HepG2 (cell line): ENCODE data around the gene MTIF2. TPM values are rescaled to one million over a fixed set of nuclear protein-coding genes. Genes with fewer than 3 reads are reported as not detected.

Experiments
- ARHGAP35 ChIP-seq: sonication (generic); formaldehyde crosslinking; IDR thresholded peaks from 2 replicates; pipeline ENCODE4 v1.9.0; 2022; ENCODE audit warnings: mild to moderate bottlenecking, inconsistent platforms, moderate library complexity, missing genetic modification reagents, borderline replicate concordance
- ATF7 ChIP-seq, 2 experiments: fragments of 450-650 bp in 1 of 2; sonication (generic) in 1 of 2; formaldehyde crosslinking in 1 of 2; IDR thresholded peaks; 2 replicates each; pipeline versions ENCODE4 v1.4.0 to v1.6.1; 2016 to 2020; ENCODE audit warnings: antibody characterized with exemption in 1 of 2, mild to moderate bottlenecking in 1 of 2, missing genetic modification reagents in 1 of 2
- CBX5 ChIP-seq: sonication (generic); formaldehyde crosslinking; IDR thresholded peaks from 2 replicates; pipeline ENCODE4 v1.4.0; 2020; ENCODE audit warnings: missing genetic modification reagents, borderline replicate concordance
- CEBPB ChIP-seq: IDR thresholded peaks from 2 replicates; pipeline ENCODE4 v1.6.1; 2011; ENCODE audit warnings: low read depth, low read length, improper control_type of control experiment, borderline replicate concordance
- CHCHD3 ChIP-seq: sonication (generic); formaldehyde crosslinking; IDR thresholded peaks from 2 replicates; pipeline ENCODE4 v1.8.0; 2022; ENCODE audit warnings: mild to moderate bottlenecking, missing genetic modification reagents, moderate library complexity
- ELF4 ChIP-seq: sonication (generic); formaldehyde crosslinking; IDR thresholded peaks from 2 replicates; pipeline ENCODE4 v1.5.0; 2020; ENCODE audit warnings: missing genetic modification reagents, mild to moderate bottlenecking, moderate library complexity, borderline replicate concordance
- FOXO1 ChIP-seq: sonication (generic); formaldehyde crosslinking; IDR thresholded peaks from 2 replicates; pipeline ENCODE4 v1.4.0; 2020; ENCODE audit warnings: missing genetic modification reagents
- MBD4 ChIP-seq: IDR thresholded peaks from 2 replicates; pipeline ENCODE4 v1.6.1; 2012; ENCODE audit warnings: low read length, inconsistent platforms, borderline replicate concordance
- RARA ChIP-seq: IDR thresholded peaks from 2 replicates; pipeline ENCODE4 v1.6.1; 2016; ENCODE audit warnings: missing genetic modification reagents, missing compliant biosample characterization
- RBFOX2 ChIP-seq: fragments of 200-400 bp; formaldehyde crosslinking; IDR thresholded peaks from 2 replicates; pipeline ENCODE4 v1.6.1; 2017; ENCODE audit warnings: low read depth, mild to moderate bottlenecking, low read length
- REL ChIP-seq: sonication (generic); formaldehyde crosslinking; conservative IDR thresholded peaks from 2 replicates; pipeline ENCODE4 v1.8.0; 2022; ENCODE audit warnings: mild to moderate bottlenecking, missing genetic modification reagents, moderate library complexity
- ZNF382 ChIP-seq: sonication (generic); formaldehyde crosslinking; IDR thresholded peaks from 2 replicates; pipeline ENCODE4 v1.5.0; 2020; ENCODE audit warnings: missing genetic modification reagents, mild to moderate bottlenecking, borderline replicate concordance
- ZNF644 ChIP-seq: IDR thresholded peaks from 2 replicates; pipeline ENCODE4 v1.6.1; 2016; ENCODE audit warnings: low read depth
- polyA plus RNA-seq, 8 experiments: library from polyadenylated mRNA; depleted of rRNA in 3 of 8; stranded (reverse) in 7 of 8; unstranded in 1 of 8; fragments of >200 nt; fragmentation: Illumina TruSeq in 4 of 8; extraction: Trizol in 4 of 8; gene quantifications; 2 replicates each; pipeline versions ENCODE4 v1.2.1 to v1.2.3, GENCODE V29; 2011 to 2016; ENCODE audit warnings: low read depth in 4 of 8, missing spikeins in 1 of 8, mixed read lengths in 1 of 8; ENCODE audit not compliant: insufficient read depth in 1 of 8
- total RNA-seq, 5 experiments: library from RNA; depleted of rRNA; stranded (reverse); fragments of >200 nt; fragmentation: Illumina TruSeq; extraction: Trizol; gene quantifications; 2 replicates each; pipeline ENCODE4 v1.2.3, GENCODE V29; 2016; ENCODE audit warnings: low read depth in 1 of 5
- TF ChIP-seq, protein P1 (sequence below): sonication (generic); formaldehyde crosslinking; conservative IDR thresholded peaks from 2 replicates; pipeline ENCODE4 v1.5.0; 2020; ENCODE audit warnings: missing genetic modification reagents
- TF ChIP-seq, protein P2 (sequence below): sonication (generic); formaldehyde crosslinking; IDR thresholded peaks from 2 replicates; pipeline ENCODE4 v1.8.0; 2022; ENCODE audit warnings: mild to moderate bottlenecking, missing genetic modification reagents; ENCODE audit not compliant: insufficient replicate concordance
- TF ChIP-seq, protein P3 (sequence below): sonication (generic); formaldehyde crosslinking; IDR thresholded peaks from 2 replicates; pipeline ENCODE4 v1.5.1; 2020; ENCODE audit warnings: mild to moderate bottlenecking, missing genetic modification reagents, borderline replicate concordance
- TF ChIP-seq, protein P4 (sequence below): sonication (generic); formaldehyde crosslinking; IDR thresholded peaks from 2 replicates; pipeline ENCODE4 v1.9.0; 2021; ENCODE audit warnings: missing genetic modification reagents, borderline replicate concordance

Gene MTIF2
- total and polyA plus RNA-seq, 2 of the 13 experiments (the other 11 are each of a cell fraction or from before 2014, with no cell fraction given) = 32.1 to 92.1 TPM

DNA sequence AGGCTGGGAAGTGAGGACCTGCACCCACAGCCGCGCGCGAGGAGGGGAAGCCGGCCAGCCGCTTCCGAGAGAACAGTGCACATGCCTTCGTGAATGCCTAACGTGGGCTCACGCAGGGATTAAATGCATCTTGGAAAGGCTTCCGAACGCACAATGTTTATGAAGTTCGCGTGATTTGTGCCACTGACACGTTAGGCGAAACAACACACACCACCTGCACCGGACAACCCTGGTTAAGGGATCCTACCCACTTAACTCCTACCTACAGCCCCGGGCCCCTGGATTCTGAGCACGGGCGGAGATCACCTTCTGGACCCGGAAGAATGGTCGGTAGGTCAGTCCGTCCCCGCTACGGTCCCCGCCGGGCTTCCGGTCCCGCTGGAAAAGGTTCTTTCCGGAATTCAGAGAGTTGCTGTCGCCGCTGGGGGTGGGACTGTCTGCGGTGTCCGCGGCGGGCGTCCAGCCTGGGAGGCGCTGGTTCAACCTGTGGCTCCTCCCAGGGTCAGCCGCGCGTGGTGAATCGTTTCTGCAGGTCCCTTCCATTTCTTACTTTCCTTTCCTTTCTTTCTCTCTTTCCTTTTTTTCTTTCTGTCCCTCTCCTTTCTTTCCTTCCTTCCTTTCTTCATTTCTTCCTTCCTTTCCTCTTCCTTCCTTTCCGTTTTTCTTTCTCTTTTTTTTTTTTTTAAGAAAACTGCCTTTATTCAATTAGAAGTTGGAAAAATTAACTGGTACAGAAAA is at the start of gene MTIF2 (continued):
- TF ChIP-seq MBD4 = peak; percentile 30; the same call in 1 of the 2 replicates
- peak; percentile 88 for TF ChIP-seq FOXO1
- peak; percentile 81; the same call in 1 of the 2 replicates for TF ChIP-seq ARHGAP35 (CRISPR knock-in tag)
- TF ChIP-seq, protein P1, sequence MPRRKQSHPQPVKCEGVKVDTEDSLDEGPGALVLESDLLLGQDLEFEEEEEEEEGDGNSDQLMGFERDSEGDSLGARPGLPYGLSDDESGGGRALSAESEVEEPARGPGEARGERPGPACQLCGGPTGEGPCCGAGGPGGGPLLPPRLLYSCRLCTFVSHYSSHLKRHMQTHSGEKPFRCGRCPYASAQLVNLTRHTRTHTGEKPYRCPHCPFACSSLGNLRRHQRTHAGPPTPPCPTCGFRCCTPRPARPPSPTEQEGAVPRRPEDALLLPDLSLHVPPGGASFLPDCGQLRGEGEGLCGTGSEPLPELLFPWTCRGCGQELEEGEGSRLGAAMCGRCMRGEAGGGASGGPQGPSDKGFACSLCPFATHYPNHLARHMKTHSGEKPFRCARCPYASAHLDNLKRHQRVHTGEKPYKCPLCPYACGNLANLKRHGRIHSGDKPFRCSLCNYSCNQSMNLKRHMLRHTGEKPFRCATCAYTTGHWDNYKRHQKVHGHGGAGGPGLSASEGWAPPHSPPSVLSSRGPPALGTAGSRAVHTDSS (CRISPR knock-in tag) = no peak
- no peak for TF ChIP-seq CEBPB
- no peak for TF ChIP-seq ATF7 (IDR thresholded peaks at IDR 0.05)
- 0 out of 2 replicates have a peak, but pooled peaks have one; percentile 74 for TF ChIP-seq ATF7 (CRISPR knock-in tag; IDR thresholded peaks at IDR 0.05)
- TF ChIP-seq, protein P2, sequence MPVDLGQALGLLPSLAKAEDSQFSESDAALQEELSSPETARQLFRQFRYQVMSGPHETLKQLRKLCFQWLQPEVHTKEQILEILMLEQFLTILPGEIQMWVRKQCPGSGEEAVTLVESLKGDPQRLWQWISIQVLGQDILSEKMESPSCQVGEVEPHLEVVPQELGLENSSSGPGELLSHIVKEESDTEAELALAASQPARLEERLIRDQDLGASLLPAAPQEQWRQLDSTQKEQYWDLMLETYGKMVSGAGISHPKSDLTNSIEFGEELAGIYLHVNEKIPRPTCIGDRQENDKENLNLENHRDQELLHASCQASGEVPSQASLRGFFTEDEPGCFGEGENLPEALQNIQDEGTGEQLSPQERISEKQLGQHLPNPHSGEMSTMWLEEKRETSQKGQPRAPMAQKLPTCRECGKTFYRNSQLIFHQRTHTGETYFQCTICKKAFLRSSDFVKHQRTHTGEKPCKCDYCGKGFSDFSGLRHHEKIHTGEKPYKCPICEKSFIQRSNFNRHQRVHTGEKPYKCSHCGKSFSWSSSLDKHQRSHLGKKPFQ (CRISPR knock-in tag) = peak; percentile 76
- TF ChIP-seq CBX5 = peak; percentile 97
- TF ChIP-seq RARA (CRISPR knock-in tag) = peak; percentile 76
- peak; percentile 99 for TF ChIP-seq ELF4 (CRISPR knock-in tag)
- TF ChIP-seq REL (CRISPR knock-in tag) = no peak
- no peak for TF ChIP-seq CHCHD3 (CRISPR knock-in tag)
- TF ChIP-seq RBFOX2 = peak; percentile 89
- TF ChIP-seq, protein P3, sequence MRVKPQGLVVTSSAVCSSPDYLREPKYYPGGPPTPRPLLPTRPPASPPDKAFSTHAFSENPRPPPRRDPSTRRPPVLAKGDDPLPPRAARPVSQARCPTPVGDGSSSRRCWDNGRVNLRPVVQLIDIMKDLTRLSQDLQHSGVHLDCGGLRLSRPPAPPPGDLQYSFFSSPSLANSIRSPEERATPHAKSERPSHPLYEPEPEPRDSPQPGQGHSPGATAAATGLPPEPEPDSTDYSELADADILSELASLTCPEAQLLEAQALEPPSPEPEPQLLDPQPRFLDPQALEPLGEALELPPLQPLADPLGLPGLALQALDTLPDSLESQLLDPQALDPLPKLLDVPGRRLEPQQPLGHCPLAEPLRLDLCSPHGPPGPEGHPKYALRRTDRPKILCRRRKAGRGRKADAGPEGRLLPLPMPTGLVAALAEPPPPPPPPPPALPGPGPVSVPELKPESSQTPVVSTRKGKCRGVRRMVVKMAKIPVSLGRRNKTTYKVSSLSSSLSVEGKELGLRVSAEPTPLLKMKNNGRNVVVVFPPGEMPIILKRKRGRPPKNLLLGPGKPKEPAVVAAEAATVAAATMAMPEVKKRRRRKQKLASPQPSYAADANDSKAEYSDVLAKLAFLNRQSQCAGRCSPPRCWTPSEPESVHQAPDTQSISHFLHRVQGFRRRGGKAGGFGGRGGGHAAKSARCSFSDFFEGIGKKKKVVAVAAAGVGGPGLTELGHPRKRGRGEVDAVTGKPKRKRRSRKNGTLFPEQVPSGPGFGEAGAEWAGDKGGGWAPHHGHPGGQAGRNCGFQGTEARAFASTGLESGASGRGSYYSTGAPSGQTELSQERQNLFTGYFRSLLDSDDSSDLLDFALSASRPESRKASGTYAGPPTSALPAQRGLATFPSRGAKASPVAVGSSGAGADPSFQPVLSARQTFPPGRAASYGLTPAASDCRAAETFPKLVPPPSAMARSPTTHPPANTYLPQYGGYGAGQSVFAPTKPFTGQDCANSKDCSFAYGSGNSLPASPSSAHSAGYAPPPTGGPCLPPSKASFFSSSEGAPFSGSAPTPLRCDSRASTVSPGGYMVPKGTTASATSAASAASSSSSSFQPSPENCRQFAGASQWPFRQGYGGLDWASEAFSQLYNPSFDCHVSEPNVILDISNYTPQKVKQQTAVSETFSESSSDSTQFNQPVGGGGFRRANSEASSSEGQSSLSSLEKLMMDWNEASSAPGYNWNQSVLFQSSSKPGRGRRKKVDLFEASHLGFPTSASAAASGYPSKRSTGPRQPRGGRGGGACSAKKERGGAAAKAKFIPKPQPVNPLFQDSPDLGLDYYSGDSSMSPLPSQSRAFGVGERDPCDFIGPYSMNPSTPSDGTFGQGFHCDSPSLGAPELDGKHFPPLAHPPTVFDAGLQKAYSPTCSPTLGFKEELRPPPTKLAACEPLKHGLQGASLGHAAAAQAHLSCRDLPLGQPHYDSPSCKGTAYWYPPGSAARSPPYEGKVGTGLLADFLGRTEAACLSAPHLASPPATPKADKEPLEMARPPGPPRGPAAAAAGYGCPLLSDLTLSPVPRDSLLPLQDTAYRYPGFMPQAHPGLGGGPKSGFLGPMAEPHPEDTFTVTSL (CRISPR knock-in tag) = peak; percentile 52; the same call in 1 of the 2 replicates
- TF ChIP-seq ZNF382 = no peak
- TF ChIP-seq, protein P4, sequence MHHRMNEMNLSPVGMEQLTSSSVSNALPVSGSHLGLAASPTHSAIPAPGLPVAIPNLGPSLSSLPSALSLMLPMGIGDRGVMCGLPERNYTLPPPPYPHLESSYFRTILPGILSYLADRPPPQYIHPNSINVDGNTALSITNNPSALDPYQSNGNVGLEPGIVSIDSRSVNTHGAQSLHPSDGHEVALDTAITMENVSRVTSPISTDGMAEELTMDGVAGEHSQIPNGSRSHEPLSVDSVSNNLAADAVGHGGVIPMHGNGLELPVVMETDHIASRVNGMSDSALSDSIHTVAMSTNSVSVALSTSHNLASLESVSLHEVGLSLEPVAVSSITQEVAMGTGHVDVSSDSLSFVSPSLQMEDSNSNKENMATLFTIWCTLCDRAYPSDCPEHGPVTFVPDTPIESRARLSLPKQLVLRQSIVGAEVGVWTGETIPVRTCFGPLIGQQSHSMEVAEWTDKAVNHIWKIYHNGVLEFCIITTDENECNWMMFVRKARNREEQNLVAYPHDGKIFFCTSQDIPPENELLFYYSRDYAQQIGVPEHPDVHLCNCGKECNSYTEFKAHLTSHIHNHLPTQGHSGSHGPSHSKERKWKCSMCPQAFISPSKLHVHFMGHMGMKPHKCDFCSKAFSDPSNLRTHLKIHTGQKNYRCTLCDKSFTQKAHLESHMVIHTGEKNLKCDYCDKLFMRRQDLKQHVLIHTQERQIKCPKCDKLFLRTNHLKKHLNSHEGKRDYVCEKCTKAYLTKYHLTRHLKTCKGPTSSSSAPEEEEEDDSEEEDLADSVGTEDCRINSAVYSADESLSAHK (CRISPR knock-in tag) = no peak; the same call in 1 of the 2 replicates
- no peak for TF ChIP-seq ZNF644 (CRISPR knock-in tag)
